ENCODE measurements around the gene UBE4A. TPM values are rescaled to one million over a fixed set of nuclear protein-coding genes. Genes with fewer than 3 reads are reported as not detected.

UBE4A gene
- total and polyA plus RNA-seq, 9 of the 15 experiments (the other 6 are each of a cell fraction or from before 2014, with no cell fraction given), result 13.5 to 45.2 (median 26.8) TPM

GRCh38 chr11:118435893-118436624 lies 76.7 kb downstream of the UBE4A start, which contains the start of gene KMT2A (continued):
- peak; percentile 96 for TF ChIP-seq ZNF263 (CRISPR knock-in tag; IDR thresholded peaks at IDR 0.05; ENCODE audit: borderline replicate concordance)
- no peak for TF ChIP-seq STAT6 (CRISPR knock-in tag; IDR thresholded peaks at IDR 0.05)
- TF ChIP-seq ZNF395 (CRISPR knock-in tag; IDR thresholded peaks at IDR 0.05), result no peak
- TF ChIP-seq HMBOX1 (IDR thresholded peaks at IDR 0.05), result no peak
- TF ChIP-seq RERE (CRISPR knock-in tag; IDR thresholded peaks at IDR 0.05; ENCODE audit: borderline replicate concordance), result no peak
- no peak for TF ChIP-seq ZNF583 (CRISPR knock-in tag; IDR thresholded peaks at IDR 0.05)
- TF ChIP-seq MIER1 (IDR thresholded peaks at IDR 0.05; ENCODE audit: low read depth), result no peak; the same call in 1 of the 2 replicates
- peak; percentile 94 for TF ChIP-seq NCOA1 (IDR thresholded peaks at IDR 0.05; ENCODE audit: low read depth)
- TF ChIP-seq ZNF316 (IDR thresholded peaks at IDR 0.05), result no peak
- no peak for TF ChIP-seq CHCHD3 (CRISPR knock-in tag; IDR thresholded peaks at IDR 0.05)
- no peak for TF ChIP-seq CTCFL (IDR thresholded peaks at IDR 0.05; ENCODE audit: borderline replicate concordance, insufficient read depth, low read depth, low read length, poor library complexity, severe bottlenecking)
- TF ChIP-seq ZNF324 (CRISPR knock-in tag; IDR thresholded peaks at IDR 0.05), result no peak
- no peak for TF ChIP-seq USF1 (CRISPR knock-in tag; IDR thresholded peaks at IDR 0.05)

Measured in K562 (cell line).